RWPE1 (cell line): Measurements from ENCODE around the gene RYR3.

Source experiments
- CTCF ChIA-PET: fragments of 350-600 bp; sonication (Branson Sonifier 250); formaldehyde crosslinking; extraction: SDS; loops from one replicate; lab custom pipeline; 2021; lab: Yijun Ruan, JAX
- POLR2A ChIA-PET: fragments of 400-600 bp; formaldehyde crosslinking; extraction: SDS; loops from one replicate; lab custom pipeline; 2020; ENCODE audit warnings: antibody characterized with exemption; ENCODE audit not compliant: low non-redundant PET; lab: Yijun Ruan, JAX
- DNase-seq: peaks from one replicate; pipeline ENCODE4 v3.0.0; 2012; ENCODE audit warnings: low spot score
- H3K27ac ChIP-seq: fragments of 450-650 bp; 2 replicates; pipeline ENCODE4 v1.5.1; 2017
- CTCF ChIP-seq: fragments of 450-650 bp; conservative IDR thresholded peaks from 2 replicates; pipeline ENCODE4 v1.5.1; 2017; ENCODE audit warnings: low read depth, mild to moderate bottlenecking

The RYR3 gene

GRCh38 chr15:33778852-33779251 is 468.1 kb downstream of the RYR3 start:
- no peak for DNase-seq
- no peak overlapping the region for H3K27ac ChIP-seq
- ChIA-PET CTCF (no interaction called here), POLR2A (no interaction called here)
- TF ChIP-seq CTCF: no peak

GRCh38 chr15:33780011-33780768 is 469.4 kb downstream of the RYR3 start:
- CTCF ChIA-PET: no interaction called here
- no peak for TF ChIP-seq CTCF

GRCh38 chr15:33782966-33783365 is 472.2 kb downstream of the RYR3 start:
- no peak overlapping the region for H3K27ac ChIP-seq
- no peak for DNase-seq
- no peak for TF ChIP-seq CTCF
- CTCF ChIA-PET: no interaction called here
- POLR2A ChIA-PET: no interaction called here

More at GRCh38 chr15:33780011-33780768, 469.4 kb downstream of the RYR3 start:
- no peak for DNase-seq
- no peak overlapping the region for H3K27ac ChIP-seq
- POLR2A ChIA-PET: no interaction called here

- POLR2A ChIA-PET: no interaction called here
- TF ChIP-seq CTCF: no peak
- CTCF ChIA-PET: interaction anchor here (0.6 kb wide), 1 partner anchor 15 kb away, joined by 13 read pairs; no protein-coding TSS in a partner anchor
- H3K27ac ChIP-seq: no peak overlapping the region
- no peak for DNase-seq
These were observed 474.6 kb downstream of the RYR3 start for GRCh38 chr15:33785366-33785765.

- DNase-seq: no peak
- CTCF ChIA-PET: no interaction called here
- POLR2A ChIA-PET: no interaction called here
- H3K27ac ChIP-seq: no peak overlapping the region
- TF ChIP-seq CTCF: no peak
These were observed 478.3 kb downstream of the RYR3 start for GRCh38 chr15:33788906-33789540.

GRCh38 chr15:33794453-33794852 is 483.7 kb downstream of the RYR3 start:
- no peak for DNase-seq
- CTCF ChIA-PET: interaction anchor here (0.5 kb wide), 1 partner anchor 27 kb away, joined by 3 read pairs; no protein-coding TSS in a partner anchor
- H3K27ac ChIP-seq: no peak overlapping the region
- no peak for TF ChIP-seq CTCF
- POLR2A ChIA-PET: no interaction called here
